AG08396 (cell line): ENCODE measurements around the gene ZNF276.
A peak's percentile ranks its signal among the peaks of the same experiment; 100 is the strongest.
"Not testable (repeated sequence)": the region's sequence is repeated elsewhere in the genome, so short reads cannot be mapped to it uniquely, and the experiment has no call there.

ENCODE experiments used
- DNase-seq: peaks from one replicate; pipeline ENCODE4 v3.0.0; 2012; ENCODE audit warnings: low spot score, mixed read lengths

Gene ZNF276

GRCh38 chr16:89720813-89721545 is at the start of gene ZNF276, which contains the start of gene VPS9D1:
ZNF276 (plus strand) TSS chr16:89721537; CDS start chr16:89721641, 104 bp downstream.
VPS9D1 (minus strand) TSS chr16:89720898; CDS start chr16:89720861, 37 bp downstream.
- DNase-seq = peak; percentile 90

DNA sequence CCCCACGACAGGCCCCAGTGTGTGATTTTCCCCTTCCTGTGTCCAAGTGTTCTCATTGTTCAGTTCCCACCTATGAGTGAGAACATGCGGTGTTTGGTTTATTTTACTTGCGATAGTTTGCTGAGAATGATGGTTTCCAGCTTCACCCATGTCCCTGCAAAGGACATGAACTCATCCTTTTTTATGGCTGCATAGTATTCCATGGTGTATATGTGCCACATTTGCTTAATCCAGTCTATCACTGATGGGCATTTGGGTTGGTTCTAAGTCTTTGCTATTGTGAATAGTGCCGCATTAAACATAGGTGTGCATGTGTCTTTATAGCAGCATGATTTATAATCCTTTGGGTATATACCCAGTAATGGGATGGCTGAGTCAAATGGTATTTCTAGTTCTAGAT is 49.8 kb upstream of the ZNF276 start:
- not testable (repeated sequence) for DNase-seq

DNA sequence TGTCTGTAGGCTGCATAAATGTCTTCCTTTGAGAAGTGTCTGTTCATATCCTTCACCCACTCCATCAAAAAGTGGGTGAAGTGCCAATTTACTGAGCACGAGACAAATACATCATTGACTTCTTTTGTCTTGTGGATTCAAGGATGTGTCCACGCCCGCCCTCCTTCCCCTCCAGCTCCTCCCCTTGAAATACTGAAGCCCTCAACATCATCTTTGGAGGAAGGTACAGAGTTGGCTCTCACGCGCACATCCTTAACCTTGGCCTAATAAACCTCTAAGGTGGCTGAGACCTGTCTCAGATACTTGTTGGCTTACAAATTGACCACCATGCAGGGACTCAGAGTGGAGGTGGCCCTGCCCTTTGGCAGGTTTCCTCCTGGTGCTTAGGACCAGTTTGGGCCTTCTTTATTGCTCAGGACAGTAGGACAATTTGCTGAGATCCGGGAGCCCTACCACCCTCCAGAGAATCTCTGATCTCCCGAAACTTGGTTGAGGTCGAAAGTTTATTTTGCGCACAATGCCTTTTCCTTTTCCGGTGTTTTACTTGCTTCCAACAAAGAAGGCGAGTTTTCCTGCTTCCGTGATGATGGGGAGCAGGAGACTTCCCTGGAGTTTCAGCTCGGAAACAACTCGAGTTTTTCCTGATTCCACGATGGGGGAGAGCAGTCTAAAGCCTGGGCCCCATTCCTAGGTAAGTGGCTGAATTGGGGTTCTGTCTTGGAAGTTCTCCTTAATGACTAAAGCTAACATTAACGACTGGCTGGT is 49.0 kb upstream of the ZNF276 start:
- no peak for DNase-seq

GRCh38 chr16:89678258-89678657 is 43.1 kb upstream of the ZNF276 start:
- no peak for DNase-seq

DNA sequence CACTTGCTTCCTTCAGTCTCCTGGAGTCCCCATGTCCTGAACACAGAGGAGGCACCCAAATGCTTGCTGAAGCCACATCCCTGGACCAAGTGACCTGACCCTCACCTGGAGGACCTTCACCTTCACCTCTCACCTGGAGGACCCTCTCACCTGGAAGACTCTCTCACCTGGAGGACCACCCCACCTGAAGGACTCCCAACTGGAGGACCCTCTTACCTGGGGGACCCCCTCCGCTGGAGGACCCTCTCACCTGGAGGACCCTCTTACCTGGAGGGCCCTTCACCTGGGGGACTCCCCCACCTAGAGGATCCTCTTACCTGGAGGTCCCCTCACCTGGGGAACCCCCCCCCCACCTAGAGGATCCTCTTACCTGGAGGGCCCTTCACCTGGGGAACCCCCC is 35.4 kb upstream of the ZNF276 start:
- no peak for DNase-seq

- DNase-seq = peak; percentile 99
Measured at GRCh38 chr16:89686520-89687091, 34.7 kb upstream of the ZNF276 start, which contains the start of gene CDK10. CDK10 (plus strand) TSS chr16:89686689; CDS start chr16:89686711, 22 bp downstream.

DNA sequence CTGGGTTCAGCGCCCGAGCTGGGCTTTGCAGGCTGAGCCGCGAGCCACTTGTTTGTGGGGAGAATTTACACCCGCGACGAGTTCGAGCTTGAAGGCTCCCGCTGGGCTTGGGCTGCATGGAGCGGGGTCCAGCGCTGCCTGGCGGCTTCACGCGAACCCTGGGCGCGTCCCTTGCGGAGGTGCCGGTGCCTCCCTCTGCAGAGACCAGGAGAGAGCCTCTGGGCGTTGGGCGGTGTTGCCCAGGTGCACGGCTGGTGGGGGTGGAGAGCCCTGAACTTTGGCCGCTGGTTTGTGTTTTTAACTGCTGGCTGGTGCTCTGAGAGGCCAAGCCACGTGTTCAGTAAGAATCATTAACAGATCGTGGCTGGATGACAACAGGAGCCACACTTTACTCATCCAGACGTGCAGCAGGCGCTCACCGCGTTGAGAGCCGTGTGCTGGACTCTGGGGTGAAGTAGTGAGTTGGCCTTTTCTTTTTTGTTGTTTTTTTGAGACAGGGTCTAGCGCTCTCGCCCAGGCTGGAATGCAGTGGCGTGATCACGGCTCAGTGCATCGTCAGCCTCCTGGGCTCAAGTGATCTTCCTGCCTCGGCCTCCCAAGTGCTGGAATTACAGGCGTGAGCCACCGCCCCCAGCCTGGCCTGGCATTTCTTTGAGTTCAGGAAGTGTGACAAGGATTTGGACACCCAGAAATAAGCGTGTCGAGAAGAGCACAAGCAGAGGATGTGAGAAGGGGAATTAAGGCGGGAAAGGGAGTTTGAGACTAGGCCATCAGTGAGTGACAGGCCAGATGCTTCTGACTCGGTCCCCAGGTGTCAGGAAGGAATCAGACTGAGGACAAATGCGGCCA is 34.0 kb upstream of the ZNF276 start:
- peak; percentile 54 for DNase-seq

GRCh38 chr16:89688395-89688794 is 32.9 kb upstream of the ZNF276 start:
- DNase-seq = no peak

DNA sequence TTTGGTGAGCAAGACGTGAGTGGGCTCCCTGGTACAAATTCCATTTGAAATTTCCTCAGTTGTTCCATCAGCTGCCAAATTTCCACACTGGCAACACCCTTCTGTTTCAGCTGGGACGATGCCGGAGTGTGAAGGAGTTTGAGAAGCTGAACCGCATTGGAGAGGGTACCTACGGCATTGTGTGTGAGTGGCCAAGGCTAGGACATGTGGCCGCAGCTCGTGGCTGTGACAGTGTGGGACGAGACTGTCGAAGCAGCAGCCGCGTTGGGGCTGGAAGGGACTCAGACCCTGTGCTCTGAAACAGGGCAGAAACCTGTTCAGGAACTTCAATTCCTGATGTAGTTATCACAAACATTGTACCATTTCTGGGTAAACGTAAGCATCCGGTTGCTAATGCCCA is 32.2 kb upstream of the ZNF276 start:
- no peak for DNase-seq

- DNase-seq = not testable (repeated sequence)
Measured at GRCh38 chr16:89689621-89690020, 31.7 kb upstream of the ZNF276 start.

- no peak for DNase-seq
Measured at GRCh38 chr16:89690392-89690901, 30.9 kb upstream of the ZNF276 start.

GRCh38 chr16:89691231-89691985 is 29.9 kb upstream of the ZNF276 start:
- no peak for DNase-seq

DNA sequence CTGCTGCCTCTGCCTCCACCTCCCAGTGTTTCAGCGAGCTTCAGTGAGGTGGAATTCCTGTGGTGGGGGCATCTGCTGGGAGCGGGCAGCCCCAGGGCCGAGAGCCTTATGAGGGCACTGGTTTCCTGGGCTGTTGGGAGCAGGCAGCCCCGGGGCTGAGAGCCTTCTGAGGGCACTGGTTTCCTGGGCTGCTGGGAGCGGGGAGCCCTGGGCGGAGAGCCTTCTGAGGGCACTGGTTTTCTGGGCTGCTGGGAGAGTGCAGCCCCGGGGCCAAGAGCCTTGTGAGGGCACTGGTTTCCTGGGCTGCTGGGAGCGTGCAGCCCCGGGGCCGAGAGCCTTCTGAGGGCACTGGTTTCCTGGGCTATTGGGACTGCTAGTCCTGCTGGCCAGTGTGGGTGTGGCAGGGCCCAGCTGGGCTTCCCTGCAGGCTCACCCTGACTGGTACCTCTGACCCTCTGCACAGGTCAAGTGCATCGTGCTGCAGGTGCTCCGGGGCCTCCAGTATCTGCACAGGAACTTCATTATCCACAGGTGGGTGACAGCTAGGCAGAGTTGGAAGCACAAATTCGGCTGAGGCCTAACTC is 29.3 kb upstream of the ZNF276 start:
- DNase-seq = no peak

DNA sequence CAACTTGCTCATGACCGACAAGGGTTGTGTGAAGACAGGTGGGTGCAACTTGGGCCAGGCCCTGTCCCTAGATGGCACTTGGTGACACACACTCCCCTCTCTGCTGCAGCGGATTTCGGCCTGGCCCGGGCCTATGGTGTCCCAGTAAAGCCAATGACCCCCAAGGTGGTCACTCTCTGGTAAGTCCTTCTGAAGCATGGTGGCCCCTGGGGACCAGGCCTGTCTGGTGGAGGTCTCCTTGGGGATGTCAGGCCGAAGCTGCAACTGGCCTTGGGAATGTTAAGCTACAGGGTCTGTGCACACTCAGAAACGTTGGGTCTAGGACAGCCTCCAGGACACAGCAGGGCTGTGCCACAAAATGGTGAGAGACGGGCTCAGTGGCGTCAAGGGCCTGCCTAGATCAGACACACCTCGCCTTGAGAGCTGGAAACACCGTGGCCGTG is 28.0 kb upstream of the ZNF276 start:
- DNase-seq = no peak

GRCh38 chr16:89693931-89694783 is 27.2 kb upstream of the ZNF276 start:
- no peak for DNase-seq

GRCh38 chr16:89694784-89695085 is 26.6 kb upstream of the ZNF276 start:
- DNase-seq = peak; percentile 2

GRCh38 chr16:89695086-89695874 is 26.1 kb upstream of the ZNF276 start:
- no peak for DNase-seq

DNA sequence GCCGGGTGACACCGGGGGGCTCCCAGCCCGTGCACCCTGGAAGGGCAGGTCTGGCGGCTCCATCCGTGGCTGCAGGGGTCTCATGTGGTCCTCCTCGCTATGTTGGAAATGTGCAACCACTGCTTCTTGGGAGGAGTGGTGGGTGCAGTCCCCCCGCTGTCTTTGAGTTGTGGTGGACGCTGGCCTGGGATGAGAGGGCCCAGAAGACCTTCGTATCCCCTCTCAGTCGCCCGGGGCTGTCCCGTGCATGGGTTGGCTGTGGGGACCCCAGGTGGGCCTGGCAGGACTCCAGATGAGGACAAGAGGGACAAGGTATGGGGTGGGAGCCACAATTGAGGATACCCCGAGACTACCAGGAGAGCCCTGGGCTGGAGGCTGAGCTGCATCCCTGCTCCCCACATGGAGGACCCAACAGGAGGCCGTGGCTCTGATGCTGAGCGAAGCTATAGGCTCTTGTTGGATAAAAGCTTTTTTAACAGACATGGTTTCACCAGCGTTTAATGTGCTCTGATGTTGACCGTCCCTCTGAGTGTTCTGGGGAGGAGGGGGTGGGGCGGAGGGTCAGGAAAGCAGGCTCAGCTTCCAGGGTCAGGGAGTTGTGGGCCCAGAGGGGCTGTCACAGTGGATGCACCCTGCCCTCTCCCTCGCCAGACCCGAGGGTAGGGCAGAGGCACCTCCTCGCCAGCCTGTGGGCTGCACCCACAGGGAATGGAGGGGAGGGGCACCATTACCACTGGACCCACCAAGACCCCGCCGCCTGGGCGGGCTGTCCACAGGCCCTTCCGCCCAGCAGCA is 25.3 kb upstream of the ZNF276 start:
- DNase-seq = no peak
